CD4-positive, alpha-beta T cell treated with Interleukin-2 at 100 ng/mL for 4 hours (primary cell): ENCODE measurements around the gene ERC2.
"Not testable (repeated sequence)": the region's sequence is repeated elsewhere in the genome, so short reads cannot be mapped to it uniquely, and the experiment has no call there.

Experiments used
- DNase-seq: peaks from one replicate; pipeline ENCODE4 v3.0.0-alpha.2; 2020; ENCODE audit warnings: low spot score

The ERC2 gene

DNA sequence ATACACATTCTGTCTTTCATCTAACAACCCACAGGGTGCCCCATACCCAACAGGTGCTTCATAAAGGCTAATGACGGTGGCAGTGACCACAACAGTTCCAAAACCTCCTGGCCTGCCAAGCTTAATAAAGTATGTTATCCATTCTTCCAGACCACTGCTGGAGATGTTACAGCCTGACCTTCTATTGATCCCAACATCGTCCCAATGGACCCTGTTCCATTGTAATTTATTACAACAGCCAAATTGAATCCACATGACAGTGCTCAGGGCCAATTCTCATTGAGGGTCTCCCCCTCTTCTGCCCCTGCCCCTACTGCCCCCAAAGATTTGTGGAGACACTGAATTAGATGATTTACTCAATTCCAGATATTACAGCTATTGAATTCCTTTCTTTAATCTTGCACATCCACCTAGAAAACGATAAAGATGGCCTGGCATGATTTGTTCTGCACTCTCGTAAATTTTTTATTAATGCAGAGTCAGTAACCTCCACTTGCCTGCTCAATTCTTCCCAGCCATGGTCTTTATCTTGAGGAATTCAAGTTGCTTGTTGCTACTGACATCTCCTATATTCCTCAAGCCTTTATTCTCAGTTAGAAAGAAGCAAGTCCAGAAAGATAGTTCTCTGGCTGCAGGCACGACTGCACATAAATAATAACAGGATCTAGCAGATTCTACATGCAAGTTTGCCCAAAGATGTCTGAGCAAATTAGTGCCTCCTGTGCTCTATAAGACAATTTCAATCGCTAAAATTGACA lies 407.6 kb downstream of the ERC2 start:
- DNase-seq: no peak

DNA sequence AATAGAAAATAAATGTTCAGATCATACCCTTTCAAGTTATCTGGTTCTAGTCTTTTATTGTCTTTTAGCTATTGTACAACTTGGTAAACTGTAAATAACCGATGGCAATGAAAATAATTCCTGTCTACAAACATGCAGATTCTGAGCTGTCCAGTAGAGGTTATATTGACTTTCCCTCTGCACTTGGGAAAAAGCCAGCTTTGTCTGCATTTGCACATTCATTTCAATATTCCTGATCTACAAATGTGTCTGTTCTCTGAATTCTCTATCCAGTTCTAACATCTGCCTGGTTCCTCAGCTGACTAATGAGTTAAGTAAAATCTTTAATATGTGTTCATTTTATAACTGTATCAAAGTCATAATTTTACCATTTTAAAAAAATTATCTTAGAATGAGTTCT lies 408.5 kb downstream of the ERC2 start:
- DNase-seq: no peak

DNA sequence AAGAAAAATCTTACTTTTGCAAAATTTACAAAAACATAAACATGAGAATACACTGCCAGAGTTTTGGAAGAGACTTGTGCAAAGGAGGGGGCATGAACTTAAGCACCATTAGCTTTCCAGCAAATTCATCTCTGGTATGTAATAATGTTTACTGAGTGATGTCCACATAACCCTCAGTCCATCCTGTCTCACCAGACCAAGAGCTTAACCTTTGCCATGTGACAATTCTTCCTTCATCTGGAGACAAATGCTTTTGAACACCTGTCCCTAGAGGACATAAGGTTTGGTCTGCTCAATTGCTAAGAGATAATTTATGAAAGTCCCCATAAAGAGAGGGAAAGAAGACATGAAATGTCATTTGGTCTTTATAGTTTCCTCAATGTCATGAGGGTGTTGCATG lies 412.3 kb downstream of the ERC2 start:
- no peak for DNase-seq

DNA sequence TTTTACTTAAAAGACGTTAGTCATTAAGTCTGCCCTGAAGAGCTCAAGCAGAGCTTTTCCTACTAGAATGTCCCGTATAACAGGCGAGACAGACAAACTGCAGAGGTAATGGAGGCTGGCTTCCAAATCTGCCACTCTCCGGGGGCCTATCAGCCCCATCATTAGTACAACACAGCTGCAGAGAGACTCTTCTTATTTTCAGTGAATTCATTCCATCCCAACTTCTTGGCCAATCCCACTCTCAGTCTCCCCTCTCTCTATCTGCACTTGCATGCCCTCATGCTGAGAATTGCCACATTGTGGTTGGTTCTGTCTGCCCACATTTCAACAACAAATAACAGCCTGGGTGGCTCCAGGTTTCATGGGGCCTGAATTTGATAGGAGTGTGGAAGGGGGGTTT lies 412.7 kb downstream of the ERC2 start:
- DNase-seq: no peak

DNA sequence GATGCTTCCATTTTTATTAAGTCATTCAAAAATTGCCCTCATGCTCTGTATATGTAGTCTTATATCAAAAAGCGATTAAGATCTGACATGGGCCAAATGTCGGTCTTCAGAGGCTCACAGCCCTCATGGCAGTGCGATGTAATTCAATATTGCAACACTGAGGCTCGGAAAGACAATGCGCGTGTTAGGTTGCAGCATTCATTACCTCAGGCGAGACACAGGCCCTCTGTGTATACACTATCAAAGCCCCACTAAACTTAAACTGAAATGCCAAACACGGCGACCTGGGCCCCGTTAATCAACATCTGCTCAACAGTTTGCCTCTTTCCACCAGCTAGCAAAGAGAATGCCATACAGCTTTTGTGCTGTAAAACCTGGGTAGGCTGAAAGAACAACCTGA lies 413.4 kb downstream of the ERC2 start:
- no peak for DNase-seq

DNA sequence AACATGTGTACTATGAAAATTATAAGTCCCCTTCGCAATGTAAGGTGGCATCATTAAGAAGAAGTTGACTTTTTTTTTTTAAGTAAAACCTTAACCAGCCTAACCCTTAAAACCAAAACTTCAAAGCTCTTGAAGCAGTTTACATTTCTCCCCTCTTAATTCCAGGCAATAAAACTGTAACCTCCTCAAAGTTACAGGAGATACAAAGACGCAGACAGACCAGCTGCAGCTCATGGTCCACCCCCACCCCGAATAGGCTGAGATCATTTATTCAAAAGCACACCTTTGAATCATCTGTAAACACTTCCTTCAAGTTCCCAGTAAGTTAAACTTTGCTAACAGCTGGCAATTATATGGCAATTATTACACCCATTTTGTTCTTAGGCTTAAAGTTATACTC lies 414.5 kb downstream of the ERC2 start:
- DNase-seq: no peak

DNA sequence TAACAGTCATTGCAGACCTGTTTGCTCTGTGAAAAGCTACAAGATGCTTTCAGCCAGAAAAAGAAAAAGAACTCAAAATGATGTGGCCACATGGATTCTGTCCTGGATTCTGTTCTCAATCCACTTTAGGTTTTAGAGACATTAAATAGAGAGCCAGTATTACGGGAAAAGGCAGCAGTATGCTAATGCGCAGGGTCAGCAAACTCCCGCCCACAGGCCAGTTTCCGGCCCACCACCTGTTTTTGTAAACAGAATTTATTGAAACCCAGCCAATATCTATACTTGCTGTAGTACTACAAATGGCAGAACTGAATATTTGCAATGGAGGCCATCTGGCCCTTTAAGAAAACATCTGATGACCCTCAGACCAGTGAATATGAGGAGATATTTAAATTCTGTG lies 416.1 kb downstream of the ERC2 start:
- DNase-seq: no peak

DNA sequence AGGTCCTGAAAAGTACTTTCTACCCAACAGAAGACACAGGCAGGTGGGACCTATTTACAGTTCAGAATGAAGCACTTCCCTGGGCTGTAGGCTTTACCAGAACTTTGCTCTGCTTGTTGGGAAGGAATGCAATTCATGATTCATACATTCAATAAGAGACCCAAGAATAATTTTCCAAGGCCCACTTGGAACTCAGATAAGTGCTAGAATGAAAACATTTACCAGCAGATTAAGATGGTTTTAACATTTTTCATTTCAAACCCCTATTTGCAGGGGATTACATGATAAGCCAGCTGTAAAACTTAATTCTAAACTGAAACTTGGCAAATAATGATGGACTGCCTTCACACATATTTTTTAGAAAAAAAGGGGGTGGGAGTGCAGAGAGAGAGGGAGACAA lies 417.2 kb downstream of the ERC2 start:
- DNase-seq: no peak

DNA sequence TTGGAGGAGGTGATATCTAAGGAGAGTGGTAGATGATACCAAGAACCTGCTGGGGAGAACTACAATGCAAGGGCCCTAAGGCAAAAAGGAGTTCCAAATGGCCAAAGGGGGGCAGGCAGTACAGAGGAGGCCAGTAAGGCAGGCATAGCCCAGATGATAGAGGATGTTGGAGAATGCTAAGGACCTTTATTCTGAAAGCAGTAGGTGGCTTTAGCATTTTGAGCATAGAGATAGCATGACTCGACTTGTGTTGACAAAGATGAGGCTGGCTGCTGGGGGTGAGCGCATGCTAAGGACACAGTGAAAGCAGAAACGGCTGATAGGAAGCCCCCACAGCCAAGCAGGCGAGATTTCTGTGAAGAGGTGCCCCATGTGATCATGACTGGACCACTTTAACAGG lies 419.3 kb downstream of the ERC2 start:
- DNase-seq: no peak

DNA sequence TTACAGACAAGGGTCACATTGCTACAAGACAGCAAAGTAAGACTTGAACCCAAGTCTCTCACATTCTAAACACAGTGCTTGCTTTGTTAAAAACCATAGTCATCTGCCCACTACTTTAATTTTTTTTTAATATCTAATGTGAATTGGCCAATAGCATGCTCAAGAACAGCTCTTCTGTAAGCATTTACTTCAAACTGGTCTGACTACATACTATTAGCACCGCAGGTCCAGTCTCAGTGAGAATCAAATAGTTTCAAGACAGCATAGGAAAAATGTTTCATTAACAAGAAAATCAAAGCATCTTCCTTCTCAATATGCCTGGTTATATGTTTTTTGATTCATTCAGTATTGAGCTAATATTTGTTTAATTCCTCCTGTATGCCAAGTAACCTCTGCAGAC lies 419.9 kb downstream of the ERC2 start:
- no peak for DNase-seq

DNA sequence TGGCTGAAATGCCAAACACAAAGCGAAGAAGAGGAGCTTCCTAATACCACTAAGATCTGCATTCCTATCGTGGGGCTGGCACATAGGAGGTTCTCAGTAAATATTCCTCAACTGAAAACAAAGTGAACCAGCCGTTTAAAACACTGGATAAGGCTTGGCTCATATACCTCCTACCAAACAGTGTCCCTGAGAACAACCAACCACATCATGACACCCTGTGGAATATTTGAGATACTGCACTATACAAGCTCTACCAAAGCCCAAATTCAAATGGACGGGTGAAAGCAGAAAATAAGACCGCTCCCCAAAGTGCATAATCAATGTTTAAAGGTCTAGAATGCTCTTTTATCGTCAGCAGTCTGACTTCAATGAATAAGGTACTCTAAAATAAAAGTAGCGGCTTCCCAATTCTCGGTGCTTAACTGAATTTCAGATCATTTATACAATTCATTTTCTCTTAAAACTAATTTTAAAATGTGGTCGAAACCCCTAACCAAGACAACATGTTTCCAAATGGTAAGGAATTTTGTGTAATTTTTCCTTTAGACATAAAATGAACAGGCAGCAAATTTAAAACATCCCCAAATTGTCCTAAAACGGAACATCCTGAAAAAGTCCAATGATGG lies 425.8 kb downstream of the ERC2 start:
- no peak for DNase-seq

DNA sequence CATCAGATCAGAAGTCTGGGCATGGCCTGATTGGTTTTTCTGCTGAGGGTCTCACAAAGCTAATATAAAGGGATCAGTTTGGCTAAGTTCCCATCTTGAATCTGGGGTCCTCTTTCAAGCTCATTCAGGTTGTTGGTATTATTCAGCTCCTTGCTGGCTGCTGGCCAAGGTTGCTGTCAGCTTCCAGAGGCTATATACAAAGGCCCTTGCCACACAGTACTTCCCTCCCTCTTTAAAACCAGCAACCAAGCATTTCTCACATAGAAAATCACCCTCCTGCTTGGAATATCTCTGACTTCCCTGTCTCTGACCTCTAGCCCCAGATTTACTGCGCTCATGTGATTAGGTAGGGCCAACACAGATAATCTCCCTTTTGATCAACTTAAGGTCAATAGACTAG lies 442.9 kb downstream of the ERC2 start:
- no peak for DNase-seq

DNA sequence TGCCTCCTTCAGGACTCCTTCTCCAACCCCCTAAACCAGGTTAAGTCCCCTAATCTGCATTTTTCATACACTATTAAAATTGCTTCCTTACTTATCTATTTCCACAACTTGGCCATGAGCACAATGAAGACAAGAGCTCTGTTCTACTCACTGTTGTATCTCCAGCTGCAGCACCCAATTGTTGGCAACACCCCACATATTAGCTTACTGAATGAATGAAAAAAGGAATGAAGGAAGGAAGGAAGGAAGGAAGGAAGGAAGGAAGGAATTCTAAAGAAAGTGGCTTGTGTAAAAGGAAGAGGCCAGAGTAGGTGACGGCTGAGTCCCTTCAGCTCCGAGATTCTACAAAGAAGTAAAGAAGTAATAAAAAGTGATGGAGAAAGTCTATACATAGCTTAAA lies 444.7 kb downstream of the ERC2 start:
- no peak for DNase-seq

DNA sequence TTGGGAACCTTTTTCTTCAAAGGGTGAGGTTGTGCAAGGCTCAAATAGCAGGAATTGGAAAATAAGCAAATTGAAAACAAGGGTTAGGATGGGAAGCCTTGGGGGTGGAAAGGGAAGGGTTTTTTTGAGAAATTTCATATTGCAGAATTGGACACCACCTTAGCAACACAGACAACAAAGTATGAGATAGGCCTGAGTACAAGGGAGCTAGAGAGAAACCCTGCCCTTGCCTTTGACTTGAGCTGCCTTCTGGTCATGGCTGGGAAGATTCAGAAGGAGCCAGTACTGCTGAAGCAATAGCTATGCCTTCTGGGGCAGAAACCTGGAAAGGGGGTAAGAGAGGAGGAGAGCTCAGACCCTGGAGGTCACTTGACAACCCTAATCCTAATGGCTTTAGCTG lies 445.6 kb downstream of the ERC2 start:
- DNase-seq: no peak

DNA sequence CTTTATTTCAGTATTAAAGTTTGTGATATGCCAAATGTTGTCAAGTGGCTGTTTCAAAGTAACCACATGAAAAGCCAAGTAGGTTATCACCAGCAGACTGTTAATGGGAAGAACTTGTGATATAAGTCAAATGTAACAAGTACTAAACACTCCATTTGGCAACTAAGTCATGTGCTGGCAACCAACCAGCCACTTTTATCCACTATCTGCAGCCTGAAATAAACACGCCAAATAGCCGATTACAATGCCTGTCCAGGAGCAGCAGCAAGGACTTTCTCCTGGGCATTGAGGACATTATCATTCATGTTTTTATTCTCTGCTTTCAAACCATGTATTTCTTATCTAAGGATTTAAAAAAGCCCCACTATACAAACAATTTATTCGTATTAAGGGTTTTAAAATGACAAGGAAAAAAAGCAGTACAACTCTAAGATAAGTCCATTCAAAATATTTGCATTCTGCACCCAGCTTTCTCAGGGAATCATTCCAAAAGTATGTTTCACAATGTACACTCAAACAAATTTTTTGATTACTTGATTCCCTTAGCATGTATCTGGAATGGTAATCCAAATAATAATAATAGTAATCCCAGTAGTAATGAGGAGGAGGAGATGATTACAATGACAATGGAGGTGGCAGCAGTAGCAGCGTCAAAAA lies 448.6 kb downstream of the ERC2 start:
- no peak for DNase-seq

DNA sequence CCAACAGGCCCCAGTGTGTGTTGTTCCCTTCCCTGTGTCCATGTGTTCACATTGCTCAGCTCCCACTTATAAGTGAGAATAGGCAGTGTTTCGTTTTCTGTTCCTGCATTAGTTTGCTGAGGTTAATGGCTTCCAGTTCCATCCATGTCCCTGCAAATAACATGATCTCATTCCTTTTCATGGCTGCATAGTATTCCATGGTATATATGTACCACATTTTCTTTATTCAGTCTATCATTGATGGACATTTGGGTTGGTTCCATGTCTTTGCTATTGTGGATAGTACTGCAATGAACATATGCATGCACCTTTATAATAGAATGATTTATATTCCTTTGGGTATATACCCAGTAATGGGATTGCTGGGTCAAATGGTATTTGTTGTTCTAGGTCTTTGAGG lies 452.9 kb downstream of the ERC2 start:
- DNase-seq: not testable (repeated sequence)

DNA sequence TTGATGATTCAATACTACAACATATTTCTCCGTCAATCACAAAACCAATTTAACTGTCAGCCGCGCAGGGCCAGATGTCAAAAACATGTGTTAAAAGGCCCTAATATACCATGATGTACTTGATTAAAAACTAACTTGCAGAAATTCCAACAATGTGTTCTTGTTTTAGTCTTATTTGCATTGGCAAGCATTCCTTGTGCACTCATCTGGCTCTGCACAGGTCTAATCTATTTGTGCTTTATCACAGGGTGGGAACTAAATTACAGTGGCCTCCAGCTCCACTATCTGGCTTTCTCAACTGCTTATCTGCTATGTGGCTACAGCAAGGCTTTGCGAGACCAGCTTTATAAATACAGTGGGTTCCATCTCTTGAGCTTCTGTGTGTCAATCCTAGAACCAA lies 455.5 kb downstream of the ERC2 start:
- DNase-seq: no peak

DNA sequence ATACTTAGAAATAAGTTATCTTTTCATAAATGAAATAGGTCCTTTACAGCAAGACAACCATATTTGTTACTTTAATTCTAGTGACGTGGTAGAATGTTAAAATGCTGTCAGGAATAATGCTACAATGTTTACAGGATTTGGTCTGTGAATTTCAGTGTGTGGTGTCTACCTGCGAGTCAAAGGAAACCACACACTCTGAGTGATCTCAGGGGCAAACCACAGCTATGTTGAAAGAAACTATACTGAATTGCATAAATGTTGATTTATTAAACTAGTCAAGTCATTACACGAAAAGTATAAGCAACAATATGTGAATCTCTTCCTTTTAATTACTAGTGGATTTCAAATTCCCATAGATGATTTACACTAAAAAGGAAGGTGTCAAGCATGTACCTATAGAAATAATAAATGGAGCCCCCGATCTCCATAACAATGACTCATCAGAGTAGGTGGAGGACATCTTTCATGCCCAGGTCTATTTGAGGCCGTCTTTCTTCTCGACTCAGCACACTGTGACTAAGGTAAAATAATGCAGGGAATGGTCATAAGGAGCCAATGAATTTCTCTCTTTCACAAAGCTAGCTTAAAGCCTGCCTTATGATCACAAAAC lies 463.0 kb downstream of the ERC2 start:
- DNase-seq: no peak

DNA sequence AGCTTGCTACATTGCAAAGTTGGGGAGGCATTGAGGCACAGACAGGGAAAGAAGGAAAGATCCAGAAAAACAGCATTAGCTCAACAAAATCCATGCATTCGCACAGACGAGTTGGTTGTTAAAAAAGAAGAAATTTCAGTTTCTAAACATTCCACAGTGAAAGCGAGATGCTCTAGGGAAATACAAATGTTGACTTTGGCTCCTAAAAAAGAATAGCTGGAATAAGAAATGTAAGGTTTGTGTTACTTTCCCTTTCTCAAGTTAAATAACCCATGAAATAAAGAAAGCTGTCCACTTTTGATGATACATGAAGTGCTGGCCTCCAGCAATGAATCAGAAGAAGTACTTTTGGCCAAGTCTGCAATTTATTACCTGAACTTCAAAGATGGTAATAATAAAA lies 465.1 kb downstream of the ERC2 start:
- no peak for DNase-seq

DNA sequence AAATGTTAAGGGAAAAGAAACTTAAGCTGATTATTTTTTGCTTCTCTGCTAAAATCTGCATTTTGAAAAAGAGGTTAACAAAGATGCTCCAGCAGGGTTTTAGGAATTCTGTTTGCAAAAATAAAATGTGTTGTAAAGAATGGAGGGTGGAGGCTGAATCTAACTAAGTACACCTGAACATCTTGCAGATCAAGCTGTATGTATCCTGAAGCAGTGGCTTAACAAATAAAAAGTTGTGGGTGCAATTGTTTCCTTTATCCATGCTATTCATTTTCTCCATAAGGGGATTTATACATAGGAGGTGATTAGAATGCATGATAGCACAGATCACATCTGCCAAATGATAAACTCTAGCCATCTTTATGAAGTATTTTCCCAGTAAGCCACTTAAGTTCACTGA lies 466.3 kb downstream of the ERC2 start:
- DNase-seq: no peak

DNA sequence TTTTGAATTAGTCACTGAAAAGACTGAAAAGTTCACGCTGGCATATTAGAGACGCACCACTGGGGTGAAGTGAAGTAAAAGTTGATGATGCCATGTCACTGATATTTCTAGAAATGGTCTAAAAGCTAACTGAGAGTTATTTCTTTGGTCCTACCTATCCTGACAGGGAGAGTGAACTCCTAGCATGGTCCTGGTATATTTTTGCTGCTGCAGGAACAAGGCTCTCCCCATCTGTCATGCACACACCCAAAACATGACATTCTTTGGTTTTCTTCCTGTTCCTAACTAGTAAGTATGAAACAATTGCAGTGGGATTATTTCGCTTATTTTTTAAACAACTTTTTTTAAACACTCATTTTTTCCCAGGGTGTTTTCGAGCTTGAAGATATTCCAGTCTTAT lies 466.7 kb downstream of the ERC2 start:
- no peak for DNase-seq

DNA sequence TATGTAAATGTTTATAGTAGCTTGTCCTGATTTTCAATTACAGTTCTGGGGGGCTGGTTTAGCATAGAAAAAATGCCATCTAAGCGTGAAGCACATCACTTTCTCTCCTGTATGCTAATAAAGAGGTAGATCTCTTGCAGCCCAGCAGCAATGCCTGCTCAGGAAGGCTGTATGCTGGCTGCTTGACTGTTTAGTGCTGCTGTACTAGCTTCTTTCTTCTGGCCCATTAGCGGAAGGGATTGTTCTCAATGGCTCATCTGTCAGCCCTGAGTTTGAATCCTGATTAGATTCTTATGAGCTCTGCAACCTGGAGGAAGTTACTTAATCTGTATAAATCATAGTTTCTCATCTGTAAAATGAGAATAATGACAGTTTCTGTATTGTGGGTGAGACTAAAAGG lies 478.9 kb downstream of the ERC2 start:
- DNase-seq: no peak

DNA sequence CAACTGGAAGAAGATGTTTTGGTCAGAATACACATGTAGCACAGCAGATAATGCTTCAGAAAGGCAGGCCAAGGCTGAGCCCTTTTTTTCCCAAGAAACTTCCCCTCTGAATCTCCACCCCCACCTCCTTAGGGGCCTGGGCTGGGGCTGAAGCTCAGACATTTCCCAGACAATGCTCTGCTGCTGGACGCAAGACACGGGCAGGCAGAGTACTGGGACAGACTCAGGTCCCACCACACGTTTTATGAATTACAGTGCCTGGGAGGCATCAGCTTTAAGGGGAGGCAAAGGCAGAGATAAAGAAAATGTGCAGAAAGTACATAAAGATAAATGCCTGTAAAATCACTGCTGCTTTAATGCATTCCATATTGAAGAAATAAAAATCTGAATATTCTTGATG lies 479.4 kb downstream of the ERC2 start:
- no peak for DNase-seq
